Activated naive CD4-positive, alpha-beta T cell treated with anti-CD3 and anti-CD28 coated beads for 36 hours (primary cell): Measurements from ENCODE around the gene PLEKHG2. TPM values are rescaled to one million over a fixed set of nuclear protein-coding genes. Genes with fewer than 3 reads are reported as not detected.
A peak's percentile ranks its signal among the peaks of the same experiment; 100 is the strongest.

ENCODE experiments used
- CTCF ChIA-PET: fragments of 350-600 bp; sonication (Branson Sonifier 250); formaldehyde crosslinking; loops from one replicate; lab custom pipeline; 2021; ENCODE audit warnings: antibody characterized with exemption; lab: Charles Lee
- DNase-seq: peaks from one replicate; pipeline ENCODE4 v3.0.0-alpha.2; 2020
- H3K27ac Mint-ChIP-seq: one replicate; pipeline ENCODE4 v1.8.0; 2021; ENCODE audit warnings: mild to moderate bottlenecking, mixed read lengths
- H3K27me3 Mint-ChIP-seq: one replicate; pipeline ENCODE4 v1.8.0; 2021; ENCODE audit warnings: low read depth, mixed read lengths
- H3K36me3 Mint-ChIP-seq: one replicate; pipeline ENCODE4 v1.8.0; 2021; ENCODE audit warnings: low read depth, mixed read lengths
- H3K4me1 Mint-ChIP-seq: one replicate; pipeline ENCODE4 v1.8.0; 2021; ENCODE audit warnings: low read depth, mixed read lengths
- H3K4me3 Mint-ChIP-seq: one replicate; pipeline ENCODE4 v1.8.0; 2021; ENCODE audit warnings: mild to moderate bottlenecking, moderate library complexity, mixed read lengths
- H3K9me3 Mint-ChIP-seq: one replicate; pipeline ENCODE4 v1.8.0; 2021; ENCODE audit warnings: mixed read lengths
- intact Hi-C: fragments of 100-400 bp; cut with micrococcal nuclease; formaldehyde crosslinking; loops from one replicate; pipeline ENCODE4 v1.15.1; 2023
- total RNA-seq, 2 experiments: library from RNA; stranded (reverse); gene quantifications; one replicate each; pipeline ENCODE4 v1.2.3, GENCODE V29; 2021

PLEKHG2 gene, protein sequence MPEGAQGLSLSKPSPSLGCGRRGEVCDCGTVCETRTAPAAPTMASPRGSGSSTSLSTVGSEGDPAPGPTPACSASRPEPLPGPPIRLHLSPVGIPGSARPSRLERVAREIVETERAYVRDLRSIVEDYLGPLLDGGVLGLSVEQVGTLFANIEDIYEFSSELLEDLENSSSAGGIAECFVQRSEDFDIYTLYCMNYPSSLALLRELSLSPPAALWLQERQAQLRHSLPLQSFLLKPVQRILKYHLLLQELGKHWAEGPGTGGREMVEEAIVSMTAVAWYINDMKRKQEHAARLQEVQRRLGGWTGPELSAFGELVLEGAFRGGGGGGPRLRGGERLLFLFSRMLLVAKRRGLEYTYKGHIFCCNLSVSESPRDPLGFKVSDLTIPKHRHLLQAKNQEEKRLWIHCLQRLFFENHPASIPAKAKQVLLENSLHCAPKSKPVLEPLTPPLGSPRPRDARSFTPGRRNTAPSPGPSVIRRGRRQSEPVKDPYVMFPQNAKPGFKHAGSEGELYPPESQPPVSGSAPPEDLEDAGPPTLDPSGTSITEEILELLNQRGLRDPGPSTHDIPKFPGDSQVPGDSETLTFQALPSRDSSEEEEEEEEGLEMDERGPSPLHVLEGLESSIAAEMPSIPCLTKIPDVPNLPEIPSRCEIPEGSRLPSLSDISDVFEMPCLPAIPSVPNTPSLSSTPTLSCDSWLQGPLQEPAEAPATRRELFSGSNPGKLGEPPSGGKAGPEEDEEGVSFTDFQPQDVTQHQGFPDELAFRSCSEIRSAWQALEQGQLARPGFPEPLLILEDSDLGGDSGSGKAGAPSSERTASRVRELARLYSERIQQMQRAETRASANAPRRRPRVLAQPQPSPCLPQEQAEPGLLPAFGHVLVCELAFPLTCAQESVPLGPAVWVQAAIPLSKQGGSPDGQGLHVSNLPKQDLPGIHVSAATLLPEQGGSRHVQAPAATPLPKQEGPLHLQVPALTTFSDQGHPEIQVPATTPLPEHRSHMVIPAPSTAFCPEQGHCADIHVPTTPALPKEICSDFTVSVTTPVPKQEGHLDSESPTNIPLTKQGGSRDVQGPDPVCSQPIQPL (N-terminal part only)
- total RNA-seq = 10 to 100 TPM; 27.3 to 34.6 TPM

DNA sequence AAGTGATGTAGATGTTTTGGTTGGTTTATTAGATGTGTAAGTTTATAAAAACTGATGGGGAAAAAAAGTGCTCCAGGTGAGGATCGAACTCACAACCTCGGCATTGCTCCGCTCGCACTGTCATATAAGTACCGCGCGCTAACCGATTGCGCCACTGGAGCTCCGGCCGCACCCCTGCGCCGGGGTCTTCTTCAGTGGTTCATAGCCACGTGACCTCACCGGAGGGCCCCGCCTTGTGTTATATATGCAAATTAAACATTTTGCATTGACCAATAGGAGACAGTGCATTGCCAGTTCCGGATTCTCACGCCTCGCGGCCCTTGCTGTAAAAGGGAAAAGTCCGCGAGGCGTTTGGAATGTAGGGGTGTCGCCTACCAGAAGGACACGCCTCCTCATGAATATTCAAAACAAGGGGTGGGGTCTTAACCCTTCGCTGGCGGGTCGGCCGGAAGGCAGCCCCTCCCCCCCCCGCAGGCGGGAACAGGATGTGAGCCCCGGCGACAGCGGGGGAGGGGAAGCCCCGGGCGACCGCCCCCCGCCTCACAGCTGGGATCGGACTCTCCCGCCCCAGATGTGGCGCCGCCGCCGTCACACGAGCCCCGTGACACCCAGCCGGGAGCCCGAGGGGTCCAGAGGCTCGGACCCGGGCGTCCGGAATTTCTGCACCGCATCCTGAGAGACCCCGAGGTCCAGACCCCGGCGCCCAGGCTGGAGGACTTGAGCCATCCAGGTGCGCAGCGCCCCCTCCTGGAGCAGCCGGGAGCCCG, at the start of gene PLEKHG2:
TSS of gene PLEKHG2 (plus strand) at position 570 of the 767 bp plus-strand sequence. CDS start 1,418 bp downstream, outside the sequence.
- H3K4me1 Mint-ChIP-seq = peaks cover 34% of the 10 kb centered on the region
- H3K9me3 Mint-ChIP-seq = no peaks in the 10 kb centered on the region
- peak; percentile 98 for DNase-seq
- peak within 1 kb of the TSS; percentile 85 for H3K27ac Mint-ChIP-seq
- peak within 1 kb of the TSS; percentile 85 for H3K4me3 Mint-ChIP-seq
- intact Hi-C loops = loop anchor here (1.0 kb wide), 11 partner anchors 10 to 290 kb away; partner anchors contain the start of genes EID2, MED29, PAF1 and SAMD4B
- peaks cover 2% of the 10 kb centered on the region for H3K27me3 Mint-ChIP-seq
- peaks cover 21% of the 10 kb centered on the region for H3K36me3 Mint-ChIP-seq
- CTCF ChIA-PET = interaction anchor here (0.9 to 2.1 kb wide), 8 partner anchors 11 to 77 kb away, joined by 5 to 97 read pairs (median 9); partner anchors contain the start of genes GMFG, MED29, PAF1 and RPS16

DNA sequence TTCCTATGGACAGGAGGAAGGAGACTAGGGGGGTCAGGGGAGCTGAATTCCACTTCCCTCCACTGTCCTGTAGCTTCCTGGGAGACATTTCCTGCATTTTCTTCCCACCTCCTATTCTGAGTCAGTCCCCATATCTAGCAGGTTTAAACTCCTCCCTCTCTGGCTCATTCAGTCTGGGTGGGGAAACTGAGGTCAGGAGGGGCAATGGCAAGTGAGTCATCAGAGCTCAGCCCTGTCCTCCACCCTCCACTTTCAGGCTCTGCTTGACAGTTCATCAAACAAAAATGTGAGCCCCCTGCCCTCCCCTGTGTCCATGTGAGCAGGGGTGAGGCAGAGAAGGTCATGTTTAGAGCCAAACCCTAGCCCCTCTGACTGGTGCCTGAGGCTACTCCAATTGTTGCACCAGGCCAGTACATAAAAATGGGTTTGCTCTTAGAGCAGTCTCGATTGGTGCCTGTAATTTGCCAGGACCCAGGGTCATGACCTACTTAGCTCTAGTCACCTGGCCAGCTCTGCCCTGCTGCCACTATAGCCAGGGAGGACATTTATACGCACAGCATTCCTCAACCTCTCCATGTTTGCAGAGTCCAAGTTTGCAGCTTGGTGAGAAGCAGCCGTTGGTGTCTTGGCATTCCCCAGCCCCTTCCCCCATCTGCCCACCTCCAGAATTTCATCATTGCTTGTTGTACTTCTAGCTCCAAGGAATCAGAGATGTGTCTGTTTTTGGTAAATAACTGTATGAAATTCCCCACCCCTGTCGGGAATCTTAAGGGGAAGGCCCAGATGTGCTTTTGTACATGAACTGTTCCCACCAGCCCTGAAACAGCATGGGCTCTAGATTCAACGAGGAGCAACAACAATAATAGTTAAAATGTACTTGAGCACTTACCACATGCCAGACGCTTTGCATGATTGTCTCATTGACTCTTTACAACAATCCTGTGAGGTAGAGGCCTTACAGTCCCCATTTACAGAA, 49.5 kb upstream of the PLEKHG2 start:
- Mint-ChIP-seq H3K4me1 (peaks cover 4% of the 10 kb centered on the region), H3K4me3 (no peak overlapping the region), H3K9me3 (no peaks in the 10 kb centered on the region), H3K27me3 (no peaks in the 10 kb centered on the region), H3K27ac (no peak overlapping the region), H3K36me3 (peaks cover 18% of the 10 kb centered on the region)
- DNase-seq = no peak
- CTCF ChIA-PET = interaction anchor here (0.9 kb wide), 1 partner anchor 28 kb away, joined by 3 read pairs; the partner anchor contains the start of genes MED29 and PAF1
- intact Hi-C loops = no loop called here

DNA sequence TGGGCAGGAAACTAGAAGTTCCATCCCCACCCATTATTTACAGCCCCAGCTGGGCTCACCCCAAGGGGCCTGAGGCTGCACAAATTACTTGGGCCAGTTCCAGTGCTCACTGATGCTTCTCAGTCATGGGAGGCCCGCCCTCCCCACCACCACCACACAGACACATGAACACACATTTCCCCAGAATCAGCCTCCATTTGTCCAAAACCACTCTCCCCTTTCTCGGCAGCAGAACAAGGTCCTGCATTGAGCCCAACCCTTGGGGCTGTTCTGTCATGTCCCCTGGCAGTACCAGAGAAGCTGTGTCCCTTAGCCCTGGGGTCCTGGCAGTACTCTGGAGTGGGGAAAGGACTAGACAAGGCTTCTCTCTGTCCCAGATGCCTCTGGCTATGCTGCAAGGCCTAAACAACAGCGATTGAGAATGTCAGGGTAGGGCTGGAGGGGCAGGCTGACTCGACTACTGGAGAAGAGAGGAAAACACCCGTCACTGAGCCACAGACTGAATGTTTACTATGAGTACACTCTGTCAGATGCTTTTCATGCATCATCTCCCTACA, 48.5 kb upstream of the PLEKHG2 start:
- no peak overlapping the region for H3K4me3 Mint-ChIP-seq

DNA sequence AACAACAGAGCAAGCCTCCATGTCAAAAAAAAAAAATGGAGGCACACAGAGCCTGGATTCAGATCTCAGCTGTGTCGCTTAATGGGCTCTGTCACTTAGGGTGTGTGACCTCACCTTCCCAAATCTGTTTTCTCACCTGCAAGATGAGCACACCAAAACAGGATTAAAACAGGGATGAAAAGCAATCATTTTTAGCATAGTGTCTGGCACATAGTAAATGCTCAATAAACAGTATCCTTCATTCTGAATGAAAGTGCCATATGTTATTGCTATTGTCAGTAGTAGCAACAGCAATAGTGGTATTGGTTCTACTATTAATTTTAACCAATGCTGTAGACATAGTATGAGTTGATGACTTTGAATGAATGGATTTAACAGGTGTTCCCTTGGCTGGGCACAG, 46.9 kb upstream of the PLEKHG2 start:
- intact Hi-C loops = no loop called here
- H3K27ac Mint-ChIP-seq = no peak overlapping the region
- no peak overlapping the region for H3K4me3 Mint-ChIP-seq
- peaks cover 17% of the 10 kb centered on the region for H3K36me3 Mint-ChIP-seq
- CTCF ChIA-PET = interaction anchor here (0.7 to 1.1 kb wide), 2 partner anchors 10 to 105 kb away, joined by 3 to 5 read pairs; no protein-coding TSS in a partner anchor
- no peaks in the 10 kb centered on the region for H3K27me3 Mint-ChIP-seq
- DNase-seq = no peak
- peaks cover 4% of the 10 kb centered on the region for H3K4me1 Mint-ChIP-seq
- no peaks in the 10 kb centered on the region for H3K9me3 Mint-ChIP-seq

More for the DNA sequence above, 48.5 kb upstream of the PLEKHG2 start:
- no peak overlapping the region for H3K27ac Mint-ChIP-seq
- no peaks in the 10 kb centered on the region for H3K27me3 Mint-ChIP-seq
- intact Hi-C loops = no loop called here
- peaks cover 4% of the 10 kb centered on the region for H3K4me1 Mint-ChIP-seq
- CTCF ChIA-PET = interaction anchor here (1.0 kb wide), 1 partner anchor 14 kb away, joined by 3 read pairs; no protein-coding TSS in a partner anchor
- H3K36me3 Mint-ChIP-seq = peaks cover 17% of the 10 kb centered on the region
- DNase-seq = no peak
- H3K9me3 Mint-ChIP-seq = no peaks in the 10 kb centered on the region

DNA sequence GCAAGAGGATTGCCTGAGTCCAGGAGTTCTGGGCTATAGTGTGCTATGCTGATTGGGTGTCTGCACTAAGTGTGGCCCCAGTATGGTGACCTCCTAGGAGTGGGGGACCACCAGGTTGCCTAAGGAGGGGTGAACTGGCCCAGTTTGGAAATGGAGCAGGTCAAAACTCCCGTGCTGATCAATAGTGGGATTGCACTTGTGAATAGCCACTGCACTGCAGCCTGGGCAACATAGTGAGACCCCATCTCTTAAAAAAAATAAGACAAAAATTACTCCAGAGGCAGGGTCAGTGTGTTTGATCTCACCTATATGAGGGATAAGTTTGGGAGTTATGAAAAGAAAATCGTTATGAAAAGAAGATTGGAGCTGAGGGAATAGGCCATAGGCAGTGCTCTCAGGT, 43.3 kb upstream of the PLEKHG2 start:
- no peaks in the 10 kb centered on the region for H3K27me3 Mint-ChIP-seq
- intact Hi-C loops = no loop called here
- CTCF ChIA-PET = no interaction called here
- H3K4me3 Mint-ChIP-seq = no peak overlapping the region
- no peak overlapping the region for H3K27ac Mint-ChIP-seq
- no peaks in the 10 kb centered on the region for H3K4me1 Mint-ChIP-seq
- DNase-seq = no peak
- no peaks in the 10 kb centered on the region for H3K9me3 Mint-ChIP-seq
- peaks cover 21% of the 10 kb centered on the region for H3K36me3 Mint-ChIP-seq

DNA sequence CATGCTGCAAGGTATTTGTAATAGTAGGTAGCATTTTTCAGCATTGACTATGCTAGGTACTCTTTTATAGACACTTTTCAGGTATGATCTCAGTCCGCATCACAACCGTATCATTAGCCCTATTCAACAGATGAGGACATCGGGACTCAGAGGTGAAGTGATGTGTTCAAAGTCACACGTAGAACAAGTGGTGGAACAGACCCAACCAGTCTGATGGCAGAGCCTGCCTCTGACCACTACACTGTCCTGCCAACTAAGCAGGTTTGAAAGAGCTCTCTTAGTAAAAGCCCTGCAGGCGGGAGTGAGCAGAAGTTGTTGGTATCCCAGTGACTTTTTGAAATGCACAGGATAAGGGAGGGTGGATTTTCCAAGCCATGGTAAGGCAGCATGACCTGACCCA, 41.7 kb upstream of the PLEKHG2 start:
- DNase-seq = no peak
- H3K27me3 Mint-ChIP-seq = no peaks in the 10 kb centered on the region
- no peaks in the 10 kb centered on the region for H3K9me3 Mint-ChIP-seq
- CTCF ChIA-PET = no interaction called here
- no peak overlapping the region for H3K4me3 Mint-ChIP-seq
- H3K36me3 Mint-ChIP-seq = peaks cover 23% of the 10 kb centered on the region
- H3K4me1 Mint-ChIP-seq = no peaks in the 10 kb centered on the region
- intact Hi-C loops = no loop called here
- peak overlapping the region; percentile 8 for H3K27ac Mint-ChIP-seq

DNA sequence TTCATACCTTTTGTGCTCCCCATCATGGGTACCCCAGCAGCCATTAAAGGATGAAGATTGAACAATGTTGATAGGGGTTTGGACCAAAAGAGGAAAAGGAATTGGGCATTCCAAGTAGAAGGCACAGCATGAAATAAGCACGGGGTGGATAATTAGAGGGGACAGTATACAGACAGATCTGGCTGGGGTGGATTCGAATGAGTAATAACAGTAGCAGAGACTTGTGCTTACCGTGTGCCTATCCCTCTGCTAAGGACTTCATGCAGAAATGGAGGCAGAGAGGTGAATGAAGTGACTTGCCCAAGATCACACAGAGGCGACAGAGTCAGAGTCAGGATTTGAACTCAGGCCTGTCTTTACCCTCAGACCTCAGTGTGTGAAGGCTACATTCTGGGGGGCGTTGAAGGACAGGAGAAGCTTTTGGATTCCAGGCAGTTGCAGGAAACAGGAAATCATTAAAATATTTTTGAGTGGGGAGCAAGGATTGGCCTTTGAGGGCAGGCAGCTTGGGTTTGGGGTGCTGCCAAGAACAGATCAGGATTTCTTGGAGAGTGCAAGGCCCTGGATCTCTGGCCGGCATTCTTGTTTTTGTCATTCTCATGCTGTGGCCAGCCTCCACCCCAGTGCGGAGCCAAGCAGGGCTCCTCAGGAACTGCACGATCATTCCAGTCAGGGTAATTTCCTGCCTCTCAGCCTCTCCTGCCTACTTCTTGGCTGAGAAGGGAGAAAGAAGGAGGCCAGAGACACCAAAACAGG, 40.2 kb upstream of the PLEKHG2 start:
- intact Hi-C loops = no loop called here
- Mint-ChIP-seq H3K27ac (peak overlapping the region; percentile 47), H3K4me1 (no peaks in the 10 kb centered on the region), H3K9me3 (no peaks in the 10 kb centered on the region), H3K36me3 (peaks cover 29% of the 10 kb centered on the region), H3K27me3 (no peaks in the 10 kb centered on the region), H3K4me3 (no peak overlapping the region)
- DNase-seq = no peak
- CTCF ChIA-PET = interaction anchor here (0.7 kb wide), 1 partner anchor 14 kb away, joined by 3 read pairs; no protein-coding TSS in a partner anchor

DNA sequence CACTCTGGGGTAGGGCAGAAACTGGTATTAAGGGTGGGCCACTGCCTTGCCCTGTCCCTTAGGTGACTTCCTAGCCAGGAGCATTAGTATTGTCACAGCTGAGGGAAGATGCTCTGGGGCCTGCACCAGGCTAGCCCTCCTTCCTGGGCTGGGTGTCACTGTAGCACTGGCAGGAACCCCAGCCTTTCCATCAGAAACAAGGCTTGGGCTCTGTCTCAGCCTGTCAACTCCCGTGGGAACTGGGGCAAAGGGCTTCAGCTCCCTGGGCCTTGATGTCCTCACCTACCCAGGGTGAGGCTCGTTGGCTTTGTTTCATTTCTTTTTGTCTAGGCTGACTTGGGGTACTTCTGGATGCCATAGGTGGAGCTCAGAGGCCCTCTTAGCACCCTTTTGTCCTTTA, 39.5 kb upstream of the PLEKHG2 start:
- DNase-seq = no peak
- Mint-ChIP-seq H3K4me3 (no peak overlapping the region), H3K9me3 (no peaks in the 10 kb centered on the region), H3K27ac (no peak overlapping the region), H3K36me3 (peaks cover 30% of the 10 kb centered on the region), H3K27me3 (no peaks in the 10 kb centered on the region), H3K4me1 (no peaks in the 10 kb centered on the region)
- CTCF ChIA-PET = no interaction called here
- intact Hi-C loops = no loop called here

DNA sequence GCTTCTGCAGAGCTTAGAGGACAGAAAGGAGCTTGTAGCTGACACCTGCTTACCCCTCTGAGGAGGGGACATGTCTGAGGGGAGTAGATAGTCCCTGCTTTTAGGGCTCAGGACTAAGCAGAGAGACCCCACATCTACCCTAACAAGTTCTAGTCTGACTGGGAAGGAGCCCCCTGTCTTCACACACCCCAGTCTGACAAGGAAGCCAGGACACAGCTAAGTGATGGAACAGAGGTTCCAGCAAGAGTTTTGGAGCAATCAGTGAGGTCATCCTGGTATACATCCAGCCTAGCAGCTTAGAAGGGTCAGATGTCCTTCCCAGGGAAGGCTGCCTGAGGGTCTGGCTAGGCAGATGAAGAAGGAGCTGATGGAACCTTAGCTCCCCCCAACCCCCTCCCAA, 36.5 kb upstream of the PLEKHG2 start:
- H3K4me1 Mint-ChIP-seq = no peaks in the 10 kb centered on the region
- DNase-seq = no peak
- H3K4me3 Mint-ChIP-seq = no peak overlapping the region
- no peaks in the 10 kb centered on the region for H3K9me3 Mint-ChIP-seq
- H3K36me3 Mint-ChIP-seq = peaks cover 27% of the 10 kb centered on the region
- no peak overlapping the region for H3K27ac Mint-ChIP-seq
- no peaks in the 10 kb centered on the region for H3K27me3 Mint-ChIP-seq
- intact Hi-C loops = no loop called here
- CTCF ChIA-PET = interaction anchor here (0.6 kb wide), 1 partner anchor 446 kb away, joined by 3 read pairs; the partner anchor contains the start of genes MRPS12 and SARS2
